Brain pericyte (primary cell): ENCODE results near the gene SYNPR.

Experiments used
- DNase-seq: peaks from one replicate; pipeline ENCODE4 v3.0.0-alpha.2; 2012; ENCODE audit warnings: low read depth, low spot score

Gene SYNPR

DNA sequence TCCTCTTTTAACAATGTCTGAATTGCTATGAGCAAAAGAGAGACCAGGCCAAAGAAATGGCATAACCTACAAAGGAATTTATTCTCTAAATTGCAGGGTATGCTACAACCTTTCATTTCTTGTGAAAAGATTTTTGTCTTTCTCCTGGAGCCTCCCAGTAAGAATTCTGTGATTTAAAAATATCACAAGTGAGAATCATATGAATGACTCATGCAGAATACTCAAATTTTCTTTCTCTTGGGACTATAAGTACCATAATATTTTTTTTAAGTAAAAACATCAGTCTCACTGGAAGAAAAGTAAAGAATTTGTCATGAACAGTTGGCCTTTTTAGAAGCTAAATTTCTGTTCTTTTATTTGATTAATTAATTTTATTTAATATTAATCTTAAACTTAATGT, 26.3 kb downstream of the SYNPR start:
- no peak for DNase-seq

DNA sequence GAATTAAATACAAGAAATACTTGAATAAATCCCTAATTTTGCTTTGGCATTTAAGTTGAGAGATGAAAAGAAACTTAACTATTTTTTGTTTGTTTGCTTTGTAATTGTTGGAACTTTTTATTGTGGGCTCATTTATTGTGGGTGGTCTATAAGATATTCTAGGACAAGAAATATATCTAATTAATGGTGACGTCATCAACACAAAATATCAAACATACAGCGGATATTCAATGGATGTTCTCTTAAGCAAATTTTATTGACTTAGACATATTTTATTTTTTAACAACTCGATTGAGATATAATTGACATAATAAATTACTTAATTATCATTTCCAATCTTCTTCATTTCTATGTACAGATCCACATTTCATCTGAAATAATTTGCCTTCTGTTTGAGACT, 30.0 kb downstream of the SYNPR start:
- DNase-seq: no peak

DNA sequence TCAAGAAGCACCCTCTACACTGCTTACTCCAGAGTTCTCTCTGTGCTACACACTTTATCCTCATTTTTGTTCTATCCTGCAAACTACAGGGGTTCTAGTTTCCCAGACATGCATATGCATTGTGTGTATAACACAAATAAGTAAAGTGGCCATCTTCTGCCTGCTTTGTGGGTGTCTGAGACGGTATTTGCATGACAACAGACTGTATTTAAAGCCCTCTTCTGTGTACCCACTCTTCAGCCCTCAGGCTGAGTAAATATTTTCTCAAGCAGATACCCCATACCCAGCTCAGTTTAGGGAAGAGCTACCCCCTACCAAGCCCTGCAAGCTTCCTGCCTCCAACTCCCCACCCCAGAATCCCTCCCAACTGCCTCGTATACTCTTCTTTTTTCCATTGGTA, 31.7 kb downstream of the SYNPR start:
- no peak for DNase-seq

DNA sequence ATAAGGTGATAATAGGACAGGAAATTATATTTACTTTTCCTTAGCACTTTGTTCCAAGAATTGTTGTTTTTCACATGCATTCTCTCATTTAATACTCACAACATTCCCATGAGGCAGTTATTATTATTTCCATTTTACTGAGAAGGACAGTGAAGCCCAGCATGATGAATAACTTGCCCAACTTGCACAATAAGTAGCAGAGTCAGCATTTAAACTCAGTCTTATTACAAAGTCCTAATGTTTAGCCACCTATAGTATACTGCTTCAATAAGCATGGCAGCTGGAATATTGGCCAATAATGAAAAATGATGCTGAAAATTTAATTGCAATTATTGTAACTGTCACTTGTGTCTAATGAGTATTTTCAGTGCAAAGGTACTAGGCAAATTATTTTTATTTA, 45.7 kb downstream of the SYNPR start:
- no peak for DNase-seq

DNA sequence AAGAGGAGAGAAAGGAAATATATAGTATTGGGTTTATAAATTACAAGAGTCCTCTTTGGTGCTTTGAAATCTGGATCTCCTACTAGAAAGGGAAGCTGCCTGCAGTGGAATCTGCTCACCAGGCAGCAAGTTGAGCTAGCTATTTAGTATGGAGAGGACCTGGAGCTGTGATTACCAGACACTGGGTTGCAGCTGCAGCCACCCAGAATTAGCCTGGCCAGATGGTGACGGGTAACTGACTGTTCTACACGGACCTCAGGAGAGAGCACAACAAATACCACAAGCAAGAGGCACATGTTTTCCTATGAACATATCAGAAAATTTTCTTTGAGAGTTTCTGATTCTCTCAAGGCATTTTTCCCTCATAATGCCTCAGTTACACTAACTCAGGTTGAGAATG, 46.5 kb downstream of the SYNPR start:
- no peak for DNase-seq

DNA sequence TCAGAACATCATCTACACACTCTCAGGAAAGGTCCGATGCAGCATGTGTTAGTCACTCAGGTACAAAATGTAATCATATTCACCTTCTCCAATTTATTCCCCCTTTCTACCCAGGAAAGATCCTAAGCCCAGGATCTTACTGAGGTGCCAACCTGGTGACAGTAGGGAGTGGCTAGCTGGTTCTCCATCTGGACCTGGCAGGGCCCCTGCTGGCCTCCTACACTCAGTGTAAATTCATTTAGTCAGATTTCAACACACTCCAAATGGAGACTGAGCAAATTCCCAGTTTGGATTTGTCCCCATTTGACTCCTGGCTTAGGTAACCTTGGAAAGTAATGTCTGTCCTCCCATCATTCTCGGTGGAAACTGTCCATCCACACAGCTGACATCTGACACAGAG, 47.3 kb downstream of the SYNPR start:
- DNase-seq: no peak

DNA sequence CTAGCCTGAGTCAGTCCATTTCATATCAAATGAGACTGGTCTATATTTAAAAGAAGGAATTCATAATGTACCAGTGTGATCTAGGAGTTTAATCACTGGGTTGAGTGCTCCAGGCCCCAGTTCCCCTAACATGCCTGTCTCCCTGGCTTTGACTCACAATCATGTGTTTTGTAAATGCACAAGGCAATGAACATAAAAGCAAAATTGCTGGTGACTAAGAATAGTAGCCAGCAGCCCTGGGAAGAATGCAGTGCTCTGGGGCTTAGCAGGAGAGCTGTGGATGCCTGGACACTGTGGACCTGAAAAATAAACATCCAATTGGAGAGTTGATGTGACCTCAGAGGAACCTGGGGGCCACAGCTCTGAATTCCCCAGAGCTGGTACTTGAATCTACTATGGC, 50.3 kb downstream of the SYNPR start:
- no peak for DNase-seq

DNA sequence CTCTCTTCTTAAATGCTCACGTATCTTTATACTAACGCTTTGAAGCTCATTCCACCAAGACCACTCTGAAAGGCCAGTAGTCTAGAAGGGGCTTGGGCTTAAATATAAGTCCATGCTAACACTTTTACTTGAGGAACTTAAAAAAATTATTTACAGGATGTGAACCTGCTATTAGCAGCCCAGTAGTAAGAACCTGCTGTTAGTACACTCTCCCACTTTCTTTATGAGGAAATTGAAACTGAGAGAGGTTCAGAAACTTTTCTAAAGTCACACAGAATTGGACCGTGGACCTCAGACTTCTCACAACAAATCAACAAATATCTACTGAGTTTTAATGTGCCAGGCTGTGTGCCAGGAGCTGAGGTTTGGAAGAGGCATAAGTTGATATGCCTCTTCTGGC, 53.4 kb downstream of the SYNPR start:
- no peak for DNase-seq

DNA sequence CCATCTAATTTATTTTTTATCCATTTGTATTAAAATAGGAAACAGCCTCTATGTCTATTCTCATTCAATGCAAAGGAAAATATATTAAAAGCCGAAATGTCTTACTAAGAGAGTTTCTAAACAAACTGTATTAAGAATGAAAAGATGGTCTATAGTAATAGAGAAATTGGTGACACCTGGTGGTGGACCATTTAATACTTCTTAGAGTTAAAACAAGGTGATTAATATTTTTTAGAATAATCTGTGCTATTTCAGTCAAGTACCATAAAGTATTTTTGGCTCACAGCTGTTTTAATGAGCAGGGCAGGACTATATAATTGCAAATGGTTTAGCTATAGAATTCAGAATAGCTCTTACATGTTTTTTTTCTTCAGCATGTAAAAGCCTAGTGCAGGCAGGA, 55.7 kb downstream of the SYNPR start:
- DNase-seq: no peak

DNA sequence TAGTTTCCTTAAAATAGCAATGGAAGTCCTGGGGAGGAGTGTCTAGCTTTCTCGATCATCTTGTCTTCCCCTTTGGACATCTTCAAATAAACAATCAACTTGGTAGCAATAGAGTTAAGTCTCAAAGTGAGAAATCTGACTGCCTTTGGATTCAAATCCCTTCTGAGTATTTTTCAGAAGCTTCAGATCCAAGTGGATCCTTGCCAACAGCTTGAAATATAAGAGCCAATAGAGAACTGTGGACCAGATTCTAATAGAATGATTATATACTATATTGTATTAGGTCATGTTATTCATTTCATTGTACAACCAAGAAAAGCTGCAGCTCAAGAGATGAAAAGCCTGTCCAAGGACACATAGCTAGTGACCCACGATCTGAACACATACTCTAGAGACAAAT, 60.2 kb downstream of the SYNPR start:
- no peak for DNase-seq

DNA sequence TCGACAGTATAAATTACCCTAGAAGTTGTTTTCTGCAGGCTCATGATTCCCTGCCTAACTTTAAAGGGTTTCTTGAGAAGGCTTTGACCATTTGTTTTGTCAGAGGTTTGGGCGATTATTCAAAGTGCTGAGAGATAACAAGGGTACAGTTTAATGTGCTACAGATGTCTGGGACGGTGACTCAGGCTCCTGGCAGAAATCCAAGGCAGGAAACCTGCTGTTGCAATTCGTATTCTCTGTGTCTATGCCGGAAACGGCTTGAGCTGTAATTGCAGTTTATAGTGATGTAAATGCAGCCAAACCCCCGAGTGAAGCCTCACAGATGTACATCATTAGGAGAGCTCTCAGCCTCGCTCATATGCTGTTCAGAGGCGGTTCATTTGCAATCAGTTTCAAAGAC, 65.6 kb downstream of the SYNPR start:
- peak; percentile 75 for DNase-seq

DNA sequence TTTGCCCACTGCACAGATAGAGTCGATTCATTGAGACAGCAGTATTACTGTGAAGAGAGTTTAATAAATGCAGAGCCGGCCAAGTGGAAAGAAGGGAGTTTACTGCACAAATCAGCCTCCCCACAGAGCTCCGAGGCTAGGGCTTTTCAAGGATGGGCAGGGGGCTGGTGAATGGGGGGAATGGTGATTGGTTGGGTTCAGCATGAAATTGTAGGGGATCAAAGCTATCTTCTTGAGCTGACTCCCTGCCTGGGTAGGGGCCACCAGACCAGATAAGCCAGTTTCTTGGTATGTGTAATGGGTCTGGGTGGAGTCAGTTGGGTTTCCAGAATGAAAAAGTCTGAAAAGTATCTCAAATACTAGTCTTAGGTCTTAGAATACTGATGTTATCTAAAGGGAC, 66.6 kb downstream of the SYNPR start:
- DNase-seq: no peak

DNA sequence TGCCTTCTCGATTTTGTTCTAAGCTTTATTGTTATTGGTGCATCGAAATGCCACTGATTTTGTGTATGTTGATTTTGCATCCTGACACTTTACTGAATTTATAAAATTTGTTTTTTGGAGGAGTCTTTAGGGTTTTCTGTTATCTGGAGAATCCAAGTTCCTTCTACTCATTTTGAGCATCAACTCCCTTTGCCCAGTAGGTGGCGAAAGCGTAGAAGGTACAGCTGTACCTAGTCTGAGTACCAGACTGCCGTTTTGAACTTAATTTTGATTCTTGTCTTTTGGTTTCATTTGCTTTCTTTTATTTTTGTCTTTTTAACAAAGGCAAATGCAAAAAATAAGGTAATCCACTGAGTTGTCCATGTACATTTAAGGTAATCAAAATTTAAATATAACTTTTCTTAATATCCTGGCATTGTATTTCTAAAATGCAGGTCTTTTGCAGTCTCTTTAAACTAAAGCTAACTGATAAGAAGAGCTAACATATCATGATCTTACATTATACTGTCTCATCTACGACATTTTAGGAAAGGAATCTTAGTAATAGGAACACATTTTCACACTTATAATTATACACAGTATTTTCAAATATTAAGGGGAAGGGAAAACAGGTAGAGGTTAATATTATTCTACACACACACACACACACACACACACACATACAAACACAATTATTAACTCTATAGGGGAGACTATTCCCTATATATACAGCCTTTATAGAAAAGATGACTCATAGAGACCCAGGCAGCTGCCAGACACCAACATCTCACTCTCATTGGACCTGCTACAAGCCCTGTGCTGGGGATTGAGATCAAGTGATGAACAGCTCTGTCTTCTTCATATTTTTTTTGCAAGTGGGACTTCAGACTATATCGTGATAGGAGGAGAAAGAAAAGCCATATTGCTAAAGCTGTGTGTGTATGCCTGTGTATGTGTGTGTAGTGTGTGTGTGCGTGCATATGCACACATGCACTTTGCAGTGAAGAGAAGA, 71.8 kb downstream of the SYNPR start:
- peak; percentile 8 for DNase-seq

DNA sequence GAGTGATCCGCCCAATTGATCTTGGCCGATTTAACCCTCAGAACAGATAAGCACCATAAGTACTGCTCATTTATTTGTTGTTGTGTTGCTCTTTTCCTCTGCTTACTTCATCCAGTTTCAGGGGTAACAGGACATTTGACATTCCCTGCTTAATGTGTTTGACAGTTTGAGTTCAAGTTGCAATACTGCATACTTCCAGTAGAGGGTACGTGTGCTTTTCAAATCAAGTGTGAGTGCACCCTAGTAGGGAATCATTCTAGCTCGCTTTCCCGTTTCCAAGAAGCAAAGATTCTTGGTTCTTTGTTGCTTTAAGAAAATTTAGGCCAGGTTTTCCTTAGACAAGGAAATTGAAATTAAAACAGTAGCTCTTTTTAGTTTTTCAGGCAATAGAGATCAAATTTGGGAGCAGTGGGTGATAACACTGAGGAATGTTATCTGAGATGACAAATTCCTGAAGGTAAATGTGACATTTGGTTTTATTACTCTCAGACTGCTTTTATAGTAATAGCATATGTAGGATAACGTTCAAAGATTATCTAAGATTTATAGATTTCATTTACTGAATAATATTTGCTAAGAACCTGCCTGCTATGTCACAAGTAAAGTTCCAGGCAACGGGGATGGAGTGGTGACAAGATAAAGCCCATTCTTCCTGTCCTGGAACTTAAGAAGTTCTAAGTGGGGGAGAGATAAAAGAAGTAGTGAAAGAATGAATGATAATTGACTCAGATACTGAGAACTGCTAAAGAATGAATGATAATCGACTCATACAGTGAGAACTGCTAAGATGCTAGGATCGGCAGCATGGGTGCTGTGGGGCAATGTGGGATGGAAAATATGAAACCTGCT, 73.3 kb downstream of the SYNPR start:
- no peak for DNase-seq

DNA sequence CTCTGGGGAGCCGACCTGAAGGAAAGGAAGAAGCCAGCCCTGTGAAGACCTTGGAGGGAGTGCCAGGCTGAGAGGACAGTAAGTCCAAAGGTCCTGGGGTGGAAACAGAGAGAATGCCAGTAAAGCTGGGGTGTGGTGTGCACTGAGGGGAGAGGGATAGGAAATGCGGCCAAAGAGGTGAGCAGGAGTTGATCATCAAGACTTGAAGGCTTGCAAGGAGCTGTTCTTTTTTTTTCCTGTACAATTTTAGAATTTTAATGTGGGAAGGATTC, 73.8 kb downstream of the SYNPR start:
- DNase-seq: no peak

DNA sequence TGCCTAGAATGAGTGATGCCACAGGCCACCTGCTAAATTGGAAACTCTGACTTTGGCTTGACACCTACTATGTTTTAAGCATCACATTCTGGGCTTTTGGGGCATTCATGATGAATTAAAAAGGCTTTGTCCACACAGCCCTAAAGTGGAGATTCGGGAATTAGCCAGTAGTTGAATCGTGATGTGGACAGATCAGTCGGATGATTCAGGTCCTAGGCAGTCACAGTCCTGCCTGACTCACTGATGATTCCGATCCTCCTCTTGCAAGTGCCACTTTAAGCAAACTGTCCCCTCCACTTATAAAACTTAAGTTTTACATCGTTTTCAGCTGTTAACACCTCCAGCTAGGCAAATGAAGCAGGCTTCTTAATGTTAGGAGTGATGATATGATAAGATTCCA, 75.3 kb downstream of the SYNPR start:
- DNase-seq: no peak

DNA sequence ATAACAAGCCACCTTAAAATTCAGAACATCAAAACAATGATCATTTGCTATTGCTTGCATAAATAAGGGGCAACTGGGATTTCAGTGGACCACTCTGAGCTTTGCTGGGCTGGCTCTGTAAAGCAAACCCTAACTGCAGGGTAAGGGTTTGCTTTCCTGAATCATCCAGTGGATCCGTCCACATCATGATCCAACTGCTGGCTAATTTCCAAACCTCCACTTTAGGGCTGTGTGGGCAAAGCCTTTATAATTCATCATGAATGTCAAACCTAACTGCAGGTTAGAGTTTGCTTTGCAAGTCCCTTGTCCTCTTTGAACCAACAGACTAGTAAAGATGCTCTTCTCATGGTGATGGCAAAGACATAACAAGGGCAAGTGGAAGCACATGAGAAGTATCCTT, 76.1 kb downstream of the SYNPR start:
- DNase-seq: no peak

DNA sequence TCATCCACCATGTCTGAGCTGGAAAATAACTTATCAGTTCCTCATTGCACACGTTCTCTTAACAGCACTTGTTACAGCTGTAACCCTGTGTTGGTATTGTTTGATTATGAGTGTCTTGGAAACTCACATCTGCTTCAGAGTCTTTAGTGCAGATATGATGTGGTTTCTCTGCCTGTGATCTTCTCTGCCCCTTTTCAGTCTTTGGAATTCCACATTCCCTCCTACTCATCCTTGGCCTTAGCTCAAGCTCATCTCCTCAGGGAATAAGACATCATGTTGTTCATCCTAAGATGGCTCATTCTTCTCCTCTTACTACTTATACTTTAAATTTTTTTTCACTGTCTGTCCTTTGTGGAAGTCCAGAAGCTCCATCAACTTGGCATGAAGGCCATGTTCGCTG, 77.7 kb downstream of the SYNPR start:
- no peak for DNase-seq

DNA sequence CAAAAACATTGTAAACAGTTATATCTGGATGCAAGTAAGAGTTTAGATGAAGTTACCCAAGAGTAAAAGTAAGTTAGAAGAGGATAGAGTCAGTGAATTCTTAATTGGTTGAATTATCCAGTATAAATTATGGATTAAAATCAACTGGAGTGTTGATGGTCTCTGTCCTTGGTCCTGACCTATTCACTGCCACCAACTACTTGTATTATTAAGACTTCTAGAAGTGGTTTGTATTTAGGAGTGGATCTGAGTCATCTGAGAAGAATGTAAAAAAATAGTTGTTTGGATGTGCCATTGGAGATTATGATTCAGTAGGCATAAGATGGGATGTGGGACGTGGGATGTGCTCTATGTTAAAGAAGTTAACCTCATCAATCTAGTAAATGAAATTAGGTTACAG, 86.4 kb downstream of the SYNPR start:
- no peak for DNase-seq

DNA sequence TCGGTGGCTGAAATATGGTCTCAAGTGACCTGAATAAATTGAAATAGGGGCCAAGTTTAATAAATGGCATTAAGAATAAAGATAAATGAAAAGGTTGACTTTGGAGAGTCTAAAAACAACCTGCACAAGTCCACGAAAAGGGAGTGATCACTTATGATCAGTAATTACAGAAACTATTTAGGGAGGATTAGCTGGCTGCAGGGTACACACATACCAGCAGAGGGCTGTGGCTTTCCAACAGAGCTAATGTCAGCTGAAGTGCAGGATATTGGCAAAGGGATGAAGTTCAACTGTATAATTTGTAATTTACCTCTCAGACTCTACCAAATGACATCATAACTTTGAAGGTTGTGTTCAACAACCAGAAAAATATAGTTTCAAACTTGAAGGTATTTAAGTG, 86.8 kb downstream of the SYNPR start:
- no peak for DNase-seq

DNA sequence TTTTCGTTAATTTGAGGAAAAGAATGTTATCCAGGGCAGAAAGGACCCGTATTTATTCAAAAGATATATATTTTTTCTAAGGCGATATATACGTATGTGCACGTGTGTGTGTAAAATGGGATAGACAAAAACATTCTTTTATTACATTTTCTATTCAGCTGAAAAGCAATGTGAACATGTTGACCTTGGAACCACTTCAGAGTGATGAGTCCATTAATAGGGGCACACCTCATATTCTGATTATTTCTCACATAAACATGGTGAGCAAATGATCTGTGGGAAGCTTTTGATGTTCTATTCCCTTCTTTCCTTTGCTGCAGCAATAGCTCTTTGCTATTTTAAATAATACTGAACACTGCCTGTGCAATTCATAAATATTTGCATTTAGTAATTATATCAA, 87.6 kb downstream of the SYNPR start:
- no peak for DNase-seq

DNA sequence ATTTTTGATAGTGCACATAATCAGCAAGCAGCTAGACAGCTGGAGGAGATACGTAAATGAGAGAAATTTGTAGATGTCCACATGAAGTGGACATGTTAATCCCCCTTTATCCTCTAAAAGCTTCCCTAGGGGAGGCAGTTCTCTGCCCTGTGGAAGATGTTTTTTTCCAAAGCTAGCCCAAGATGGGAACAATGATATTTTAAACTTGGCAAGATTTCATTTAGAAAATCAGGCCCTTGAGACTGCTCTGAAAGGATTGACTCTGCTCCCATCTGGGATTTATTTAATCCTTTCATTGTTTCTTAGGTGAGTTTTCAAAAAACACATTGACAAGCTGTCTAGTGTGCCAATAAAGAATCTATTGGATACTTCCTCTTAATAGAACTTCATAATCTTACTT, 92.0 kb downstream of the SYNPR start:
- no peak for DNase-seq

DNA sequence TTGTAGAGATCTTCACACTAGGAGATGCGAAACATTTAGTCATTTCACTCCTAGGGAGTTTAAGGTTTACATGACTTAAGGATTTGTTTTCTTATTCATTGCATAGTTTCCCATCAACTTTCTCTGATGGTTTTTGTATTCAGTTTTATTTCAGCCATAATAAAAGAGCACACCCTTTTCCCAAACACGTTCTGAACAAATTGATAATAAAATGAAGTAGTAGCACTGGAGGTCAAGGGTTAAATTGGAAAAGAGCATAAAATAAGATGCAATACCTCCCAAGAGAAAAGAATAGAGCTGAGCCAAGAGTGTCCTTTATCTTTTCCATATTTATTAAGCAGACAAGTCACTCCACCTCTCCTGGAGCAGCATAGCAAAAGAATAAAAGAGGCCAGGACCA, 104.9 kb downstream of the SYNPR start:
- no peak for DNase-seq
